Heart right ventricle (tissue), 16 donors: ENCODE data around the gene ZNF827. TPM values are rescaled to one million over a fixed set of nuclear protein-coding genes. Genes with fewer than 3 reads are reported as not detected.

ENCODE experiments used
- ATAC-seq, 8 donors: fragments of 200-7000 bp; cut with Tn5 transposase; one replicate each; pipeline ENCODE4 v1.9.1; 2020; ENCODE audit warnings: mild to moderate bottlenecking in 8 of 8, moderate library complexity in 8 of 8, moderate number of reproducible peaks in 1 of 8
- DNase-seq, 2 donors: peaks; one replicate each; pipeline ENCODE4 v3.0.0-alpha.2; 2020
- H3K27ac ChIP-seq, 10 donors: fragments of 200-600 bp; sonication (generic) in 2 of 10; one replicate each; pipeline versions ENCODE4 v1.5.0 to v1.8.0; 2020 to 2022; ENCODE audit warnings: mild to moderate bottlenecking in 3 of 10
- H3K27me3 ChIP-seq, 7 donors: fragments of 200-600 bp; one replicate each; pipeline ENCODE4 v1.8.0; 2021 to 2022; ENCODE audit warnings: mild to moderate bottlenecking in 2 of 7
- H3K36me3 ChIP-seq, 9 donors: fragments of 200-600 bp; sonication (generic) in 1 of 9; one replicate each; pipeline versions ENCODE4 v1.5.0 to v1.8.0; 2020 to 2022; ENCODE audit warnings: mild to moderate bottlenecking in 2 of 9
- H3K4me1 ChIP-seq, 9 donors: fragments of 200-600 bp; sonication (generic) in 1 of 9; one replicate each; pipeline versions ENCODE4 v1.5.0 to v1.8.0; 2020 to 2022; ENCODE audit warnings: mild to moderate bottlenecking in 4 of 9
- H3K4me3 ChIP-seq, 10 donors: fragments of 200-600 bp; sonication (generic) in 2 of 10; one replicate each; pipeline versions ENCODE4 v1.5.0 to v1.8.0; 2020 to 2022; ENCODE audit warnings: mild to moderate bottlenecking in 7 of 10, moderate library complexity in 2 of 10
- H3K9me3 ChIP-seq, 11 donors: fragments of 200-600 bp in 10 of 11; sonication (generic) in 2 of 11; one replicate each; pipeline versions ENCODE4 v1.5.0 to v1.8.0; 2013 to 2022; ENCODE audit warnings: mild to moderate bottlenecking in 2 of 11, control low read depth in 1 of 11, moderate library complexity in 1 of 11
- CTCF ChIP-seq, 9 donors: fragments of 200-600 bp; sonication (generic) in 2 of 9; IDR thresholded peaks; one replicate each; pipeline versions ENCODE4 v1.5.0 to v1.8.0; 2021 to 2022; ENCODE audit warnings: antibody characterized with exemption in 9 of 9, mild to moderate bottlenecking in 5 of 9, moderate library complexity in 1 of 9
- WGBS, 2 donors: extraction: QIAGEN DNeasy Blood & Tissue Kit; methylation state at CpG; one replicate each; pipeline ENCODE4 v1.1.7; 2013; ENCODE audit warnings: inconsistent platforms in 1 of 2; 5-methylcytosine and 5-hydroxymethylcytosine counted together
- intact Hi-C, 10 donors: fragments of 100-400 bp; cut with DNase I; formaldehyde crosslinking; loops; one replicate each; pipeline versions ENCODE4 v1.11.1 to v1.14.2; 2022
- polyA plus RNA-seq, 2 donors: library from polyadenylated mRNA; stranded (reverse); fragments of 200-250 nt; gene quantifications; one replicate each; pipeline ENCODE4 v1.2.3, GENCODE V29; 2013
- total RNA-seq, 10 donors: library from RNA; stranded (reverse); fragmentation: NEBNext Ultra II Directional in 3 of 10; extraction: Animal tissue kit (Norgen Biotek cat#: 25700) in 3 of 10; gene quantifications; one replicate each; pipeline versions ENCODE4 v1.2.1 to v1.2.4, GENCODE V29; 2021 to 2023
- donor health status: Arrhythmogenic right ventricular cardiomyopathy.
- donor health status: ischemic (EF 13 %, LVEDD 7.1; RV severe dilation, severe dysfunction).
- donor health status: healthy with polysubstance abuse.
- donor health status: DM: no; HTN: yes; CAD: no.
- donor health status: DM: no; HTN: no; CAD: no.
- donor health status: ischemic (EF 25% LVEDD 6.9; RV normal size, moderate dysfunction).
- donor health status: ischemic (EF 25% LVEDD 5.7; RV mildly dilated, moderate dysfunction).
- donor health status: healthy.
- donor health status: DM: yes; HTN: yes; CAD: no.
- donor health status: Ischemic cardiomyopathy.
- donor health status: ischemic (EF 35%, LVEDD 5.7; RV mildly dilated, moderate dysfunction).
- donor health status: nonischemic (EF 11% LVEDD 7.7; RV severe dilation, severe dysfunction).
- donor health status: DM: yes; HTN: yes; CAD: no.
- donor health status: PGD.
- donor health status: ischemic (EF 29% LVEDD 5.4; RV normal size, mild dysfunction).
- donor health status: nonischemic (EF 23%, LVEDD 6.1; RV moderate dilation, normal function).

Gene ZNF827
- total and polyA plus RNA-seq, 12 donors, result 3.8 to 33.9 (median 19.3) TPM

GRCh38 chr4:145881989-145882388 lies 56.6 kb downstream of the ZNF827 start:
- H3K27me3 ChIP-seq, result no peaks in the 10 kb centered on the region
- peaks cover 0 to 64% (median 42%) of the 10 kb centered on the region in 9 donors for H3K4me1 ChIP-seq
- DNase-seq (no peak), ATAC-seq (no peak)
- peaks cover 0 to 9% (median 0%) of the 10 kb centered on the region in 9 donors for H3K36me3 ChIP-seq
- WGBS, 2 donors, result 81 to 84% methylated on average over 8 of the region's 8 CpGs
- no peaks in the 10 kb centered on the region for H3K9me3 ChIP-seq
- H3K4me3 ChIP-seq, result no peak overlapping the region
- intact Hi-C loops, result loop anchor here in 3 of 10 donors (10.0 kb wide), 3 partner anchors 63 to 257 kb away; no protein-coding TSS in a partner anchor
- TF ChIP-seq CTCF (IDR thresholded peaks at IDR 0.05), result no peak
- H3K27ac ChIP-seq, result no peak overlapping the region

- ATAC-seq, result no peak
- Histone ChIP-seq H3K27ac (no peak overlapping the region), H3K36me3 (peaks cover 0 to 9% (median 0%) of the 10 kb centered on the region in 9 donors), H3K4me1 (peaks cover 0 to 60% (median 42%) of the 10 kb centered on the region in 9 donors), H3K27me3 (no peaks in the 10 kb centered on the region), H3K4me3 (no peak overlapping the region), H3K9me3 (no peaks in the 10 kb centered on the region)
- TF ChIP-seq CTCF (IDR thresholded peaks at IDR 0.05), result no peak
- DNase-seq, result no peak
- 72 to 82% methylated on average over 4 of the region's 4 CpGs for WGBS, 2 donors
- intact Hi-C loops, result loop anchor here in 3 of 10 donors (10.0 kb wide), 3 partner anchors 63 to 257 kb away; no protein-coding TSS in a partner anchor
These were observed 57.0 kb downstream of the ZNF827 start for GRCh38 chr4:145881576-145881975.

- no peak for DNase-seq
- 76 to 88% methylated on average over 9 of the region's 9 CpGs for WGBS, 2 donors
- Histone ChIP-seq H3K27me3 (no peaks in the 10 kb centered on the region), H3K4me3 (no peak overlapping the region), H3K9me3 (no peaks in the 10 kb centered on the region), H3K4me1 (peaks cover 0 to 56% (median 36%) of the 10 kb centered on the region in 9 donors), H3K36me3 (peaks cover 0 to 4% (median 0%) of the 10 kb centered on the region in 9 donors), H3K27ac (no peak overlapping the region)
- no peak for TF ChIP-seq CTCF (IDR thresholded peaks at IDR 0.05)
- intact Hi-C loops, result loop anchor here in 3 of 10 donors (10.0 kb wide), 3 partner anchors 64 to 256 kb away; no protein-coding TSS in a partner anchor
- ATAC-seq, result no peak
These were observed 58.2 kb downstream of the ZNF827 start for GRCh38 chr4:145880355-145880960.

- DNase-seq (no peak), ATAC-seq (peak in 4 of 8 donors; percentile 12 to 62 (median 26))
- TF ChIP-seq CTCF (IDR thresholded peaks at IDR 0.05), result no peak
- H3K27me3 ChIP-seq, result no peaks in the 10 kb centered on the region
- 46 to 65% methylated on average over 3 of the region's 3 CpGs for WGBS, 2 donors
- intact Hi-C loops, result no loop called here
- no peaks in the 10 kb centered on the region for H3K36me3 ChIP-seq
- H3K4me3 ChIP-seq, result no peak overlapping the region
- no peaks in the 10 kb centered on the region for H3K9me3 ChIP-seq
- peak overlapping the region in 4 of 10 donors; percentile 12 to 49 (median 17) for H3K27ac ChIP-seq
- H3K4me1 ChIP-seq, result peaks cover 0 to 56% (median 36%) of the 10 kb centered on the region in 9 donors
These were observed 59.0 kb downstream of the ZNF827 start for GRCh38 chr4:145879598-145879997.
